Spleen (tissue), 7 donors: ENCODE data around the gene CENPB.

ENCODE experiments used
- CTCF ChIP-seq, 11 experiments: fragments of 200-600 bp in 7 of 11; fragments of 450-650 bp in 4 of 11; sonication (generic) in 4 of 11; IDR thresholded peaks in 8 of 11; conservative IDR thresholded peaks in 3 of 11; 1 replicate in 7 of 11; 2 replicates in 4 of 11; pipeline versions ENCODE4 v1.4.0 to v1.8.0; 2016 to 2021; ENCODE audit warnings: antibody characterized with exemption in 11 of 11, inconsistent platforms in 4 of 11, mild to moderate bottlenecking in 1 of 11
- POLR2A ChIP-seq, 3 donors: fragments of 450-650 bp; IDR thresholded peaks; one replicate each; pipeline ENCODE4 v1.5.1; 2017; ENCODE audit warnings: antibody characterized with exemption in 3 of 3, mild to moderate bottlenecking in 1 of 3
- POLR2AphosphoS5 ChIP-seq, 3 donors: sonication (generic); formaldehyde crosslinking; IDR thresholded peaks; one replicate each; pipeline ENCODE4 v1.5.1; 2017; ENCODE audit warnings: antibody characterized with exemption in 3 of 3
- donor health status: DM: no; HTN: no; CAD: no; lungs with moderate emphysema.
- donor health status: DM: no; HTN: no; CAD: no.
- donor health status: DM: no; HTN: no; CAD: no.

GRCh38 chr20:3820048-3820900 is 33.7 kb upstream of the CENPB start, which contains the start of gene AP5S1:
- TF ChIP-seq CTCF (IDR thresholded peaks at IDR 0.05 in 8 of 11, conservative IDR thresholded peaks at IDR 0.05 in 3 of 11), result peak; percentile 93 to 100 (median 99)
- peak in 2 of 3 donors; percentile 27 to 47 for TF ChIP-seq POLR2A (IDR thresholded peaks at IDR 0.05)
- peak; percentile 91 to 93 (median 92) for TF ChIP-seq POLR2AphosphoS5 (IDR thresholded peaks at IDR 0.05)
